WI38 (cell line): ENCODE results near the gene DOP1A.

Experiments used
- H3K4me3 ChIP-seq: 2 replicates; pipeline ENCODE4 v1.5.1; 2011; ENCODE audit warnings: low read depth, mild to moderate bottlenecking, control low read depth, low read length
- CTCF ChIP-seq: IDR thresholded peaks from 2 replicates; pipeline ENCODE4 v1.5.1; 2012; ENCODE audit warnings: low read depth, mild to moderate bottlenecking, control low read depth, low read length

The DOP1A gene

GRCh38 chr6:83126223-83126622, 58.8 kb downstream of the DOP1A start:
- H3K4me3 ChIP-seq = no peak overlapping the region
- no peak for TF ChIP-seq CTCF

GRCh38 chr6:83126807-83127206, 59.3 kb downstream of the DOP1A start:
- no peak for TF ChIP-seq CTCF
- H3K4me3 ChIP-seq = no peak overlapping the region

- H3K4me3 ChIP-seq = no peak overlapping the region
- no peak for TF ChIP-seq CTCF
These were observed 59.8 kb downstream of the DOP1A start for GRCh38 chr6:83127258-83127657.

GRCh38 chr6:83127976-83128375, 60.5 kb downstream of the DOP1A start:
- no peak overlapping the region for H3K4me3 ChIP-seq

GRCh38 chr6:83132121-83132520, 64.7 kb downstream of the DOP1A start:
- H3K4me3 ChIP-seq = no peak overlapping the region
- TF ChIP-seq CTCF = no peak

More at GRCh38 chr6:83127976-83128375, 60.5 kb downstream of the DOP1A start:
- TF ChIP-seq CTCF = no peak

- H3K4me3 ChIP-seq = no peak overlapping the region
- no peak for TF ChIP-seq CTCF
These were observed 70.7 kb downstream of the DOP1A start for GRCh38 chr6:83138118-83138722.

GRCh38 chr6:83138758-83139157, 71.3 kb downstream of the DOP1A start:
- no peak for TF ChIP-seq CTCF
- H3K4me3 ChIP-seq = no peak overlapping the region
